ENCODE results near the gene LAMP2. TPM values are rescaled to one million over a fixed set of nuclear protein-coding genes. Genes with fewer than 3 reads are reported as not detected.
A peak's percentile ranks its signal among the peaks of the same experiment; 100 is the strongest.
"Not testable (repeated sequence)": the region's sequence is repeated elsewhere in the genome, so short reads cannot be mapped to it uniquely, and the experiment has no call there.

The LAMP2 gene
- total RNA-seq, 2 experiments from 2014 or later: 36.8 to 37.9 TPM

GRCh38 chrX:120477453-120477852 lies 8.4 kb upstream of the LAMP2 start:
- Mint-ChIP-seq H3K4me1 (ENCODE audit: low read depth) (peaks cover 6% of the 10 kb centered on the region), H3K27me3 (ENCODE audit: low read depth) (peaks cover 2% of the 10 kb centered on the region), H3K36me3 (ENCODE audit: low read depth) (no peaks in the 10 kb centered on the region), H3K9me3 (ENCODE audit: insufficient read depth) (no peaks in the 10 kb centered on the region), H3K27ac (no peak overlapping the region), H3K4me3 (no peak overlapping the region)
- DNase-seq: no peak
- no peak for ATAC-seq
- ChIA-PET CTCF (interaction anchor here (3.7 kb wide), 1 partner anchor 97 kb away, joined by 12 read pairs; no protein-coding TSS in a partner anchor), POLR2A (no interaction called here)

GRCh38 chrX:120476714-120477113 lies 7.6 kb upstream of the LAMP2 start:
- Mint-ChIP-seq H3K36me3 (ENCODE audit: low read depth) (no peaks in the 10 kb centered on the region), H3K4me3 (no peak overlapping the region), H3K4me1 (ENCODE audit: low read depth) (peaks cover 6% of the 10 kb centered on the region), H3K27ac (no peak overlapping the region), H3K27me3 (ENCODE audit: low read depth) (peaks cover 2% of the 10 kb centered on the region), H3K9me3 (ENCODE audit: insufficient read depth) (no peaks in the 10 kb centered on the region)
- ATAC-seq (no peak), DNase-seq (no peak)
- POLR2A ChIA-PET: no interaction called here
- CTCF ChIA-PET: interaction anchor here (1.1 to 3.7 kb wide), 3 partner anchors 9 to 112 kb away, joined by 3 to 12 read pairs (median 6); no protein-coding TSS in a partner anchor

GRCh38 chrX:120475447-120475846 lies 6.4 kb upstream of the LAMP2 start:
- CTCF ChIA-PET: interaction anchor here (0.6 to 3.7 kb wide), 8 partner anchors 10 to 1042 kb away, joined by 3 to 12 read pairs (median 3); partner anchors contain the start of gene ZBTB33
- POLR2A ChIA-PET: interaction anchor here (0.8 kb wide), 1 partner anchor 17 kb away, joined by 4 read pairs; no protein-coding TSS in a partner anchor
- not testable (repeated sequence) for H3K27me3 Mint-ChIP-seq (ENCODE audit: low read depth); H3K9me3 Mint-ChIP-seq (ENCODE audit: insufficient read depth); H3K36me3 Mint-ChIP-seq (ENCODE audit: low read depth); H3K4me1 Mint-ChIP-seq (ENCODE audit: low read depth); H3K27ac Mint-ChIP-seq; H3K4me3 Mint-ChIP-seq; DNase-seq; ATAC-seq

GRCh38 chrX:120474085-120474484 lies 5.0 kb upstream of the LAMP2 start:
- H3K9me3 Mint-ChIP-seq (ENCODE audit: insufficient read depth): no peaks in the 10 kb centered on the region
- no peaks in the 10 kb centered on the region for H3K36me3 Mint-ChIP-seq (ENCODE audit: low read depth)
- peaks cover 2% of the 10 kb centered on the region for H3K27me3 Mint-ChIP-seq (ENCODE audit: low read depth)
- no peak overlapping the region for H3K4me3 Mint-ChIP-seq
- peaks cover 6% of the 10 kb centered on the region for H3K4me1 Mint-ChIP-seq (ENCODE audit: low read depth)
- no peak overlapping the region for H3K27ac Mint-ChIP-seq
- ATAC-seq (no peak), DNase-seq (no peak)
- CTCF ChIA-PET: no interaction called here
- POLR2A ChIA-PET: no interaction called here

- not testable (repeated sequence) for H3K9me3 Mint-ChIP-seq (ENCODE audit: insufficient read depth); H3K36me3 Mint-ChIP-seq (ENCODE audit: low read depth); H3K27ac Mint-ChIP-seq; H3K4me1 Mint-ChIP-seq (ENCODE audit: low read depth); ATAC-seq; H3K27me3 Mint-ChIP-seq (ENCODE audit: low read depth); DNase-seq
- POLR2A ChIA-PET: interaction anchor here (1.6 kb wide), 1 partner anchor 12 kb away, joined by 6 read pairs; no protein-coding TSS in a partner anchor
- CTCF ChIA-PET: interaction anchor here (1.2 to 2.0 kb wide), 2 partner anchors 16 to 17 kb away, joined by 4 to 5 read pairs; no protein-coding TSS in a partner anchor
- peak overlapping the region; percentile 38 for H3K4me3 Mint-ChIP-seq
These were observed 561 bp upstream of the LAMP2 start for GRCh38 chrX:120469657-120470056.

- ChIA-PET CTCF (interaction anchor here (0.6 to 2.0 kb wide), 3 partner anchors 17 to 33 kb away, joined by 3 to 5 read pairs (median 4); no protein-coding TSS in a partner anchor), POLR2A (interaction anchor here (1.6 kb wide), 1 partner anchor 11 kb away, joined by 6 read pairs; no protein-coding TSS in a partner anchor)
- Mint-ChIP-seq H3K27me3 (ENCODE audit: low read depth) (peaks cover 2% of the 10 kb centered on the region), H3K36me3 (ENCODE audit: low read depth) (peaks cover 2% of the 10 kb centered on the region), H3K4me3 (peak overlapping the region; percentile 93), H3K27ac (peak overlapping the region; percentile 93), H3K4me1 (ENCODE audit: low read depth) (peaks cover 8% of the 10 kb centered on the region), H3K9me3 (ENCODE audit: insufficient read depth) (no peaks in the 10 kb centered on the region)
- no peak for ATAC-seq
- no peak for DNase-seq
These were observed 644 bp downstream of the LAMP2 start for GRCh38 chrX:120468479-120468824.

- DNase-seq (no peak), ATAC-seq (no peak)
- Mint-ChIP-seq H3K9me3 (ENCODE audit: insufficient read depth) (no peaks in the 10 kb centered on the region), H3K4me3 (peak overlapping the region; percentile 93), H3K36me3 (ENCODE audit: low read depth) (peaks cover 2% of the 10 kb centered on the region), H3K27me3 (ENCODE audit: low read depth) (no peaks in the 10 kb centered on the region), H3K27ac (peak overlapping the region; percentile 93), H3K4me1 (ENCODE audit: low read depth) (peaks cover 8% of the 10 kb centered on the region)
- POLR2A ChIA-PET: interaction anchor here (1.6 kb wide), 1 partner anchor 10 kb away, joined by 6 read pairs; no protein-coding TSS in a partner anchor
- CTCF ChIA-PET: interaction anchor here (0.6 to 2.0 kb wide), 3 partner anchors 17 to 33 kb away, joined by 3 to 5 read pairs (median 4); no protein-coding TSS in a partner anchor
These were observed 1.0 kb downstream of the LAMP2 start for GRCh38 chrX:120468071-120468470.

- Mint-ChIP-seq H3K4me3 (no peak overlapping the region), H3K4me1 (ENCODE audit: low read depth) (peaks cover 12% of the 10 kb centered on the region), H3K36me3 (ENCODE audit: low read depth) (peaks cover 2% of the 10 kb centered on the region), H3K9me3 (ENCODE audit: insufficient read depth) (no peaks in the 10 kb centered on the region), H3K27me3 (ENCODE audit: low read depth) (no peaks in the 10 kb centered on the region), H3K27ac (no peak overlapping the region)
- POLR2A ChIA-PET: no interaction called here
- DNase-seq (no peak), ATAC-seq (no peak)
- CTCF ChIA-PET: no interaction called here
These were observed 4.7 kb downstream of the LAMP2 start for GRCh38 chrX:120464411-120464810.

- DNase-seq (no peak), ATAC-seq (no peak)
- ChIA-PET CTCF (interaction anchor here (1.2 kb wide), 2 partner anchors 8 to 13 kb away, joined by 3 read pairs; no protein-coding TSS in a partner anchor), POLR2A (no interaction called here)
- H3K9me3 Mint-ChIP-seq (ENCODE audit: insufficient read depth): no peaks in the 10 kb centered on the region
- no peaks in the 10 kb centered on the region for H3K27me3 Mint-ChIP-seq (ENCODE audit: low read depth)
- H3K36me3 Mint-ChIP-seq (ENCODE audit: low read depth): peaks cover 7% of the 10 kb centered on the region
- H3K4me1 Mint-ChIP-seq (ENCODE audit: low read depth): peaks cover 22% of the 10 kb centered on the region
- H3K27ac Mint-ChIP-seq: no peak overlapping the region
- no peak overlapping the region for H3K4me3 Mint-ChIP-seq
These were observed 5.9 kb downstream of the LAMP2 start for GRCh38 chrX:120463241-120463640.

GRCh38 chrX:120462370-120462769 lies 6.7 kb downstream of the LAMP2 start:
- ATAC-seq: no peak
- peaks cover 29% of the 10 kb centered on the region for H3K4me1 Mint-ChIP-seq (ENCODE audit: low read depth)
- CTCF ChIA-PET: interaction anchor here (0.7 to 1.2 kb wide), 3 partner anchors 10 to 56 kb away, joined by 3 read pairs; no protein-coding TSS in a partner anchor
- DNase-seq: no peak
- H3K27ac Mint-ChIP-seq: no peak overlapping the region
- H3K9me3 Mint-ChIP-seq (ENCODE audit: insufficient read depth): no peaks in the 10 kb centered on the region
- no peaks in the 10 kb centered on the region for H3K27me3 Mint-ChIP-seq (ENCODE audit: low read depth)
- peaks cover 5% of the 10 kb centered on the region for H3K36me3 Mint-ChIP-seq (ENCODE audit: low read depth)
- H3K4me3 Mint-ChIP-seq: no peak overlapping the region
- POLR2A ChIA-PET: no interaction called here

GRCh38 chrX:120459309-120459708 lies 9.8 kb downstream of the LAMP2 start:
- ChIA-PET POLR2A (interaction anchor here (1.2 kb wide), 1 partner anchor 145 kb away, joined by 4 read pairs; the partner anchor contains the start of gene MCTS1), CTCF (interaction anchor here (2.8 kb wide), 1 partner anchor 16 kb away, joined by 10 read pairs; no protein-coding TSS in a partner anchor)
- no peak for DNase-seq

GRCh38 chrX:120457766-120458180 lies 11.3 kb downstream of the LAMP2 start:
- no peak for DNase-seq
- no peak overlapping the region for H3K4me3 Mint-ChIP-seq
- peak overlapping the region; percentile 65 for H3K27ac Mint-ChIP-seq
- CTCF ChIA-PET: interaction anchor here (0.8 to 2.8 kb wide), 6 partner anchors 15 to 244 kb away, joined by 3 to 10 read pairs (median 4); partner anchors contain the start of gene TMEM255A
- no peaks in the 10 kb centered on the region for H3K9me3 Mint-ChIP-seq (ENCODE audit: insufficient read depth)
- H3K36me3 Mint-ChIP-seq (ENCODE audit: low read depth): peaks cover 14% of the 10 kb centered on the region
- peaks cover 39% of the 10 kb centered on the region for H3K4me1 Mint-ChIP-seq (ENCODE audit: low read depth)
- peak; percentile 63 for ATAC-seq
- no peaks in the 10 kb centered on the region for H3K27me3 Mint-ChIP-seq (ENCODE audit: low read depth)
- POLR2A ChIA-PET: interaction anchor here (0.7 to 1.6 kb wide), 4 partner anchors 11 to 103 kb away, joined by 3 to 6 read pairs (median 4); partner anchors contain the start of genes CUL4B and LAMP2

More at GRCh38 chrX:120459309-120459708, 9.8 kb downstream of the LAMP2 start:
- no peaks in the 10 kb centered on the region for H3K27me3 Mint-ChIP-seq (ENCODE audit: low read depth)
- no peak overlapping the region for H3K4me3 Mint-ChIP-seq
- H3K9me3 Mint-ChIP-seq (ENCODE audit: insufficient read depth): no peaks in the 10 kb centered on the region
- peaks cover 10% of the 10 kb centered on the region for H3K36me3 Mint-ChIP-seq (ENCODE audit: low read depth)
- peaks cover 34% of the 10 kb centered on the region for H3K4me1 Mint-ChIP-seq (ENCODE audit: low read depth)
- ATAC-seq: no peak
- H3K27ac Mint-ChIP-seq: no peak overlapping the region

All from activated CD8-positive, alpha-beta T cell treated with anti-CD3 and anti-CD28 coated beads, Interleukin-2, amount 10 ng/mL, durations not matched to agents 7 days and 5 days (primary cell).